ENCODE data around the gene ZFP57.
A peak's percentile ranks its signal among the peaks of the same experiment; 100 is the strongest.

Gene ZFP57

GRCh38 chr6:29641430-29642148 is 39.4 kb downstream of the ZFP57 start:
- Histone ChIP-seq H3K4me1 (ENCODE audit: insufficient read depth, low read length, poor library complexity, severe bottlenecking) (no peaks in the 10 kb centered on the region), H3K27me3 (ENCODE audit: insufficient read depth, low read length, poor library complexity, severe bottlenecking) (no peaks in the 10 kb centered on the region), H4K20me1 (ENCODE audit: insufficient read depth, low read length, poor library complexity, severe bottlenecking) (no peaks in the 10 kb centered on the region), H3K4me2 (ENCODE audit: low read depth, low read length, poor library complexity, severe bottlenecking) (no peak overlapping the region), H3K9me3 (ENCODE audit: insufficient read depth, low read depth, low read length) (no peaks in the 10 kb centered on the region), H3K9me2 (replicated peaks; ENCODE audit: low read depth, low read length) (no peaks in the 10 kb centered on the region), H3K9ac (ENCODE audit: low read depth, low read length, poor library complexity, severe bottlenecking) (no peak overlapping the region), H3K36me3 (ENCODE audit: insufficient read depth, low read length) (no peaks in the 10 kb centered on the region), H3F3A (ENCODE audit: low read depth) (no peaks in the 10 kb centered on the region), H3K4me3 (ENCODE audit: low read length, poor library complexity, severe bottlenecking) (no peak overlapping the region), H3K79me2 (ENCODE audit: insufficient read depth, low read length) (no peaks in the 10 kb centered on the region), H2AFZ (ENCODE audit: low read length) (peak overlapping the region; percentile 25; the same call in 1 of the 2 replicates)
- no peak for TF ChIP-seq CTCF (conservative IDR thresholded peaks at IDR 0.05; ENCODE audit: low read length)
- no peak for TF ChIP-seq EZH2phosphoT487 (IDR thresholded peaks at IDR 0.05; ENCODE audit: borderline replicate concordance)

GRCh38 chr6:29637247-29637646 is 43.7 kb downstream of the ZFP57 start:
- no peaks in the 10 kb centered on the region for H3K9me2 ChIP-seq (replicated peaks; ENCODE audit: low read depth, low read length)
- H3K79me2 ChIP-seq (ENCODE audit: insufficient read depth, low read length), result no peaks in the 10 kb centered on the region
- H3K36me3 ChIP-seq (ENCODE audit: insufficient read depth, low read length), result no peaks in the 10 kb centered on the region
- no peak overlapping the region for H3K9ac ChIP-seq (ENCODE audit: low read depth, low read length, poor library complexity, severe bottlenecking)
- H3K27me3 ChIP-seq (ENCODE audit: insufficient read depth, low read length, poor library complexity, severe bottlenecking), result no peaks in the 10 kb centered on the region
- no peak overlapping the region for H3K4me3 ChIP-seq (ENCODE audit: low read length, poor library complexity, severe bottlenecking)
- TF ChIP-seq EZH2phosphoT487 (IDR thresholded peaks at IDR 0.05; ENCODE audit: borderline replicate concordance) (no peak), CTCF (conservative IDR thresholded peaks at IDR 0.05; ENCODE audit: low read length) (no peak)
- no peaks in the 10 kb centered on the region for H3K9me3 ChIP-seq (ENCODE audit: insufficient read depth, low read depth, low read length)
- no peak overlapping the region for H3K4me2 ChIP-seq (ENCODE audit: low read depth, low read length, poor library complexity, severe bottlenecking)
- no peaks in the 10 kb centered on the region for H3F3A ChIP-seq (ENCODE audit: low read depth)
- no peaks in the 10 kb centered on the region for H4K20me1 ChIP-seq (ENCODE audit: insufficient read depth, low read length, poor library complexity, severe bottlenecking)
- H2AFZ ChIP-seq (ENCODE audit: low read length), result no peak overlapping the region
- peaks cover 5% of the 10 kb centered on the region for H3K4me1 ChIP-seq (ENCODE audit: insufficient read depth, low read length, poor library complexity, severe bottlenecking)

- H3K9me2 ChIP-seq (replicated peaks; ENCODE audit: low read depth, low read length), result no peaks in the 10 kb centered on the region
- no peaks in the 10 kb centered on the region for H3K27me3 ChIP-seq (ENCODE audit: insufficient read depth, low read length, poor library complexity, severe bottlenecking)
- H3F3A ChIP-seq (ENCODE audit: low read depth), result no peaks in the 10 kb centered on the region
- H3K9ac ChIP-seq (ENCODE audit: low read depth, low read length, poor library complexity, severe bottlenecking), result peak overlapping the region; percentile 68
- H2AFZ ChIP-seq (ENCODE audit: low read length), result peak overlapping the region; percentile 98
- peak overlapping the region; percentile 81 for H3K4me3 ChIP-seq (ENCODE audit: low read length, poor library complexity, severe bottlenecking)
- H3K9me3 ChIP-seq (ENCODE audit: insufficient read depth, low read depth, low read length), result no peaks in the 10 kb centered on the region
- H3K36me3 ChIP-seq (ENCODE audit: insufficient read depth, low read length), result no peaks in the 10 kb centered on the region
- H3K4me1 ChIP-seq (ENCODE audit: insufficient read depth, low read length, poor library complexity, severe bottlenecking), result peaks cover 21% of the 10 kb centered on the region
- H3K79me2 ChIP-seq (ENCODE audit: insufficient read depth, low read length), result no peaks in the 10 kb centered on the region
- no peaks in the 10 kb centered on the region for H4K20me1 ChIP-seq (ENCODE audit: insufficient read depth, low read length, poor library complexity, severe bottlenecking)
- peak overlapping the region; percentile 80 for H3K4me2 ChIP-seq (ENCODE audit: low read depth, low read length, poor library complexity, severe bottlenecking)
- TF ChIP-seq CTCF (conservative IDR thresholded peaks at IDR 0.05; ENCODE audit: low read length) (no peak), EZH2phosphoT487 (IDR thresholded peaks at IDR 0.05; ENCODE audit: borderline replicate concordance) (no peak)
Measured at GRCh38 chr6:29633534-29633905, 47.4 kb downstream of the ZFP57 start.
